ENCODE results near the gene UBE2D3.

The UBE2D3 gene

GRCh38 chr4:102809691-102810090, 17.7 kb downstream of the UBE2D3 start:
- no peaks in the 10 kb centered on the region for H3K4me1 ChIP-seq (ENCODE audit: control insufficient read depth, insufficient read depth, low read length)
- no peaks in the 10 kb centered on the region for H3K36me3 ChIP-seq (ENCODE audit: control insufficient read depth, insufficient read depth, low read length)
- H3K4me3 ChIP-seq (ENCODE audit: low read length), result no peak overlapping the region
- H3K9ac ChIP-seq (ENCODE audit: low read length), result no peak overlapping the region
- H3K9me3 ChIP-seq (ENCODE audit: control insufficient read depth, low read length), result no peaks in the 10 kb centered on the region
- H3K27me3 ChIP-seq (ENCODE audit: control insufficient read depth, insufficient read depth, low read length), result no peaks in the 10 kb centered on the region

DNA sequence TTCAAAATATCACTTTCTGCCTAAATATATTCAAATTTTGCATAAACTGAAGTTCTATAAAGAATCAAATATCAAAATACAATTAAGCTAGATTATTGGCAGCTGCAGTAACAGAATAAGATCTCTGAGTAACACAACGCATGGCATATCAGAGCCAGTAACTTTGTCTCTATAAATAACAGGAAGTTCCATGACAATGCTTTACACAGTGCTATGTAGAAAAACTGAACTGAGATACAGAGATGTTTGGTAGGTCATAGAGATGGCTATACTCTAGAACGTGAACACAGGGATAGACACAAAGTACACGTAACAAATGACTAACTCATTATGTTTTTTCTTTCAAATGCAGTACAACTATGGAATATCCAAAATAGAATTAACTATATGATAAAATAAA, 18.2 kb downstream of the UBE2D3 start:
- Histone ChIP-seq H3K36me3 (ENCODE audit: control insufficient read depth, insufficient read depth, low read length) (no peaks in the 10 kb centered on the region), H3K4me3 (ENCODE audit: low read length) (no peak overlapping the region), H3K27me3 (ENCODE audit: control insufficient read depth, insufficient read depth, low read length) (no peaks in the 10 kb centered on the region), H3K9ac (ENCODE audit: low read length) (no peak overlapping the region), H3K4me1 (ENCODE audit: control insufficient read depth, insufficient read depth, low read length) (no peaks in the 10 kb centered on the region), H3K9me3 (ENCODE audit: control insufficient read depth, low read length) (no peaks in the 10 kb centered on the region)

GRCh38 chr4:102808009-102808408, 19.3 kb downstream of the UBE2D3 start:
- H3K9ac ChIP-seq (ENCODE audit: low read length), result no peak overlapping the region
- H3K27me3 ChIP-seq (ENCODE audit: control insufficient read depth, insufficient read depth, low read length), result no peaks in the 10 kb centered on the region
- no peaks in the 10 kb centered on the region for H3K9me3 ChIP-seq (ENCODE audit: control insufficient read depth, low read length)
- H3K36me3 ChIP-seq (ENCODE audit: control insufficient read depth, insufficient read depth, low read length), result no peaks in the 10 kb centered on the region
- no peak overlapping the region for H3K4me3 ChIP-seq (ENCODE audit: low read length)
- no peaks in the 10 kb centered on the region for H3K4me1 ChIP-seq (ENCODE audit: control insufficient read depth, insufficient read depth, low read length)

- Histone ChIP-seq H3K36me3 (ENCODE audit: control insufficient read depth, insufficient read depth, low read length) (no peaks in the 10 kb centered on the region), H3K27me3 (ENCODE audit: control insufficient read depth, insufficient read depth, low read length) (no peaks in the 10 kb centered on the region), H3K9me3 (ENCODE audit: control insufficient read depth, low read length) (no peaks in the 10 kb centered on the region), H3K4me1 (ENCODE audit: control insufficient read depth, insufficient read depth, low read length) (no peaks in the 10 kb centered on the region), H3K9ac (ENCODE audit: low read length) (no peak overlapping the region), H3K4me3 (ENCODE audit: low read length) (no peak overlapping the region)
Measured at GRCh38 chr4:102807345-102807744, 20.0 kb downstream of the UBE2D3 start.

DNA sequence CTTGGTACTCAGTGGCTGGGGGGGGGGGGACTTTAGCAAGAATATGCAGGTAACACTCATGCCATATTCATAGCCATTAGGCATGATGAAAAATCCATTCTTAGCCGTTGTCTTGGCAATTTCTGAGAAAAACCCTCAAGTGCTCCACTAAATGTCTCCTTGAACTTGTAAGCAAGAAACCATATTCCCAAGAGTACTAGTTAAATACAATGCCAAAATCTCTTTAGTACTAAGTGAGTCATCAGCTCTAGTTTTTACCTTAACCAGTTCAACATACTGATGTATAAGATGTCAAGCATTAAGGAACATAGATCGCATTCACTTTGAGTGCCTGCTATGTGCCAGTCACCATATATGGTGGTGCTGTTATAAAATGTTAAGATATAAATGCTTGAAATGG, 27.5 kb downstream of the UBE2D3 start:
- H3K27me3 ChIP-seq (ENCODE audit: control insufficient read depth, insufficient read depth, low read length), result no peaks in the 10 kb centered on the region
- H3K4me3 ChIP-seq (ENCODE audit: low read length), result no peak overlapping the region
- no peaks in the 10 kb centered on the region for H3K4me1 ChIP-seq (ENCODE audit: control insufficient read depth, insufficient read depth, low read length)
- no peaks in the 10 kb centered on the region for H3K9me3 ChIP-seq (ENCODE audit: control insufficient read depth, low read length)
- H3K36me3 ChIP-seq (ENCODE audit: control insufficient read depth, insufficient read depth, low read length), result no peaks in the 10 kb centered on the region
- H3K9ac ChIP-seq (ENCODE audit: low read length), result no peak overlapping the region

DNA sequence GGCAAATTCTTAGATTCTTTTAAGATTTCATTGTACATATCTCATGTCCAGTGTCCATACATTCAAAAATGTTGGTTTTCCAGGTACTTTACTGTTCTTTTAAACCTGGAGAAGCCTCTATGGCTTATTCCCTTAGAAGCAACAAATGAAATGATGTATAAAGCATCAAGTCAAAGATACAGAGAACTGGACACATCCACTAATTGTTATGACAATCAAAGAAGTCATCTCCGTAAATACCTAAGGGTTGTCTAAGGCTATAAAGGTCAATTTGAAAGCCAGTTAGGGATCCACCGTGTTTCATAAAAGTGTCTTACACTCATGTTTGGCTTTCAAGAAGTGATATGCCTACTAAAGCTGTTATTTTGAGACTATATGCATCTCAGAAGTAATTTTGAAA, 32.4 kb downstream of the UBE2D3 start:
- Histone ChIP-seq H3K4me1 (ENCODE audit: control insufficient read depth, insufficient read depth, low read length) (no peaks in the 10 kb centered on the region), H3K9ac (ENCODE audit: low read length) (no peak overlapping the region), H3K4me3 (ENCODE audit: low read length) (no peak overlapping the region), H3K9me3 (ENCODE audit: control insufficient read depth, low read length) (no peaks in the 10 kb centered on the region), H3K36me3 (ENCODE audit: control insufficient read depth, insufficient read depth, low read length) (no peaks in the 10 kb centered on the region), H3K27me3 (ENCODE audit: control insufficient read depth, insufficient read depth, low read length) (no peaks in the 10 kb centered on the region)

DNA sequence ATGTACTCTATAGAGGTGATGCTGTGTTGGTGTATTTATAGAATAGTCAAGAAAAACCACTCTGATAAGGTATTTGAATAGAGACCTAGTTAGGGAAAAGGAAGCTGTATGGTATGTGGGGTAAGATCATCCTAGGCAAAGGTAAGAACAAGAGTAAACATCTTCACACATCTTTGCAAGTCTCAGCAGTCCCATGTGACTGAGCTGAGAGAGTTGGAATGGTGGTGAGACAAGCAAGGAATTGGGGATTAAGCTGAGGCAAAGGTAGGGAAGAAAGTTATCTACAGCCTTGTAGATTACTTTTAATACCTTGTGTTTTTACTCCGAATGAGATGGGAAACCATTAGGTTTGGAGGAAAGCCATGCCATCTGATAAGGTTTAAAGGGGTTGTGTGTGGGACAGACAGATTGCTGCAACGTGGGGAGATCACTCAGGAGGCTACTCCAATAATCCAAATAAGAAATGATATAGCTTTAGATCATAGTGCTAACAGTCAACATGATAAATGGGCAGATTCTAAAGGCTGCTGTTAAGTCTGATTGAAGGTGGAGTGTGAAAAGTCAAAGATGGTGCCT, 34.9 kb downstream of the UBE2D3 start:
- no peaks in the 10 kb centered on the region for H3K9me3 ChIP-seq (ENCODE audit: control insufficient read depth, low read length)
- no peaks in the 10 kb centered on the region for H3K27me3 ChIP-seq (ENCODE audit: control insufficient read depth, insufficient read depth, low read length)
- no peaks in the 10 kb centered on the region for H3K4me1 ChIP-seq (ENCODE audit: control insufficient read depth, insufficient read depth, low read length)
- H3K36me3 ChIP-seq (ENCODE audit: control insufficient read depth, insufficient read depth, low read length), result no peaks in the 10 kb centered on the region
- no peak overlapping the region for H3K9ac ChIP-seq (ENCODE audit: low read length)
- H3K4me3 ChIP-seq (ENCODE audit: low read length), result no peak overlapping the region

- Histone ChIP-seq H3K9ac (ENCODE audit: low read length) (no peak overlapping the region), H3K4me1 (ENCODE audit: control insufficient read depth, insufficient read depth, low read length) (no peaks in the 10 kb centered on the region), H3K27me3 (ENCODE audit: control insufficient read depth, insufficient read depth, low read length) (no peaks in the 10 kb centered on the region), H3K36me3 (ENCODE audit: control insufficient read depth, insufficient read depth, low read length) (no peaks in the 10 kb centered on the region), H3K4me3 (ENCODE audit: low read length) (no peak overlapping the region), H3K9me3 (ENCODE audit: control insufficient read depth, low read length) (no peaks in the 10 kb centered on the region)
Measured at GRCh38 chr4:102791318-102791835, 36.0 kb downstream of the UBE2D3 start.

DNA sequence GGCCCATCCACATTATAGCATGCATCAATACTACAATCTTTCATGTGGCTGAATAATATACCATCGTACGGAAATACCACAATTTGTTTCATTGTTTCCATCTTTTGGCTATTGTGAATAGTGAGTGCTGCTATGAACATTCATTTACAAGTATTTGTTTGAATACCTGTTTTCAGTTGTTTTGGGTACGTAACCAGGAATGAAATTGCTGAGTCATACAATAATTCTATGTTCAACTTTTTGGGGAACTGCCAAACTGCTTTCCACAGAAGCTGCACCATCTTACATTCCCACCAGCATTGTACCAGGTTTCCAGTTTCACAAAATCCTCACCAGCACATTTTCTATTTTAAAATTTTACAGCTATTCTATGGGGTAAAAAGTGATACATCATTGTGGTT, 38.0 kb downstream of the UBE2D3 start:
- Histone ChIP-seq H3K4me1 (ENCODE audit: control insufficient read depth, insufficient read depth, low read length) (no peaks in the 10 kb centered on the region), H3K36me3 (ENCODE audit: control insufficient read depth, insufficient read depth, low read length) (no peaks in the 10 kb centered on the region), H3K9ac (ENCODE audit: low read length) (no peak overlapping the region), H3K27me3 (ENCODE audit: control insufficient read depth, insufficient read depth, low read length) (no peaks in the 10 kb centered on the region), H3K9me3 (ENCODE audit: control insufficient read depth, low read length) (no peaks in the 10 kb centered on the region), H3K4me3 (ENCODE audit: low read length) (no peak overlapping the region)

- Histone ChIP-seq H3K27me3 (ENCODE audit: control insufficient read depth, insufficient read depth, low read length) (no peaks in the 10 kb centered on the region), H3K9me3 (ENCODE audit: control insufficient read depth, low read length) (no peaks in the 10 kb centered on the region), H3K36me3 (ENCODE audit: control insufficient read depth, insufficient read depth, low read length) (no peaks in the 10 kb centered on the region), H3K4me3 (ENCODE audit: low read length) (no peak overlapping the region), H3K9ac (ENCODE audit: low read length) (no peak overlapping the region), H3K4me1 (ENCODE audit: control insufficient read depth, insufficient read depth, low read length) (no peaks in the 10 kb centered on the region)
Measured at GRCh38 chr4:102787944-102788343, 39.4 kb downstream of the UBE2D3 start.

DNA sequence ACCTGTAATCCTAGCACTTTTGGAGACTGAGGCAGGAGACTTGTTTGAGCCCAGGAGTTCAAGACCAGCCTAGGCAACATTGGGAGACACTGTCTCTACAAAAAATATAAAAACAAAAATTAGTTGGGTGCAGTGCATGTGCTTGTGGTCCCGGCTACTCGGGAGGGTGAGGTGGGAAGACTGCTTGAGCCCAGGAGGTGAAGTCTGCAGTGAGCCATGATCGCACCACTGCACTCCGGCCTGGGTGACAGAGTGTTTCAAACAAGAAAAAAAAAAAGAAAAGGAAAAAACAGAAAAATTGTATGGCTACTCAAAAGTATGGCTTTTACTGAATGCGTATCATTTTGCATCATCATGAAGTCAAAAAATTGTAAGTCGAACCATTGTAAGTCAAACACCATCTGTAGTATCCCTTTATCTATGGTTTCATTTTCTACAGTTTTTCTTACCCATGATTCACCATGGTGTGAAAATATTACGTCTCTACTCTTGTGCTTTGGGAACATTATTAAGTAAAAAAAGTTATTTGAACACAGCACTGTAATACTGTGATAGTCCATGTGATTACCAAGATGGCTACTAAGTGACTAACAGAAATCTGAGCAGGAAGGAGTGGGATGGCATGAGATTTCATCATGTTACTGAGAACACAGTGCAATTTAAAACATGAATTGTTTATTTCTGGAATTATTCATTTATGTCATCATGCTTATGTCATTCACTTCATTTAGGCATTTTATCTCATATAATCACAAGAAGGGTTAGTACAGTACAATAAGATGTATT, 40.1 kb downstream of the UBE2D3 start:
- H3K36me3 ChIP-seq (ENCODE audit: control insufficient read depth, insufficient read depth, low read length), result no peaks in the 10 kb centered on the region

DNA sequence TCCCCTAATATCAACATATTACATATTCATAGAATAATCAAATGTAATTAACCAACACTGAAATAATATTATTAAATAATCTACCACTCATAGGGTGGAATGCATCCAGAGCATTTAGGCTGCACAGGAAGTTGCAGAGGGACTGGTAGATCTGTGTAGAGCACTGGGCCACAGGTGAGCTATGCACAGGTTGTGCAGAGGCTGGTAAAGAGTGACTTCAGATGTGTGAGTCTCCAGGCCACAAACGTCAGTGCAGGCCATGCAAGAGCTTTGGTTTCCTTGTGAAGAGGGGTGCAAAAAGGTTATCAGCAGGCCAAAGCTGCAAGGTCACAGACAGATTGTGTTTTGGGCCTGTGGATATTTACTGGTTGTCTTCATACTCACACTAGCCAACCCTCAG, 41.1 kb downstream of the UBE2D3 start:
- H3K36me3 ChIP-seq (ENCODE audit: control insufficient read depth, insufficient read depth, low read length), result no peaks in the 10 kb centered on the region
- H3K9ac ChIP-seq (ENCODE audit: low read length), result no peak overlapping the region
- H3K9me3 ChIP-seq (ENCODE audit: control insufficient read depth, low read length), result no peaks in the 10 kb centered on the region
- H3K4me3 ChIP-seq (ENCODE audit: low read length), result no peak overlapping the region
- no peaks in the 10 kb centered on the region for H3K4me1 ChIP-seq (ENCODE audit: control insufficient read depth, insufficient read depth, low read length)
- H3K27me3 ChIP-seq (ENCODE audit: control insufficient read depth, insufficient read depth, low read length), result no peaks in the 10 kb centered on the region

More for the DNA sequence above, 40.1 kb downstream of the UBE2D3 start:
- Histone ChIP-seq H3K9ac (ENCODE audit: low read length) (no peak overlapping the region), H3K4me1 (ENCODE audit: control insufficient read depth, insufficient read depth, low read length) (no peaks in the 10 kb centered on the region), H3K9me3 (ENCODE audit: control insufficient read depth, low read length) (no peaks in the 10 kb centered on the region), H3K4me3 (ENCODE audit: low read length) (no peak overlapping the region), H3K27me3 (ENCODE audit: control insufficient read depth, insufficient read depth, low read length) (no peaks in the 10 kb centered on the region)

All from mucosa of stomach (tissue), 1 donor.